ENCODE data around the gene MYOZ2. TPM values are rescaled to one million over a fixed set of nuclear protein-coding genes. Genes with fewer than 3 reads are reported as not detected.
"Not testable (repeated sequence)": the region's sequence is repeated elsewhere in the genome, so short reads cannot be mapped to it uniquely, and the experiment has no call there.

Gene MYOZ2
- total and polyA plus RNA-seq, 3 experiments from 2014 or later, result not detected

GRCh38 chr4:119151161-119151560, 15.5 kb downstream of the MYOZ2 start:
- no peaks in the 10 kb centered on the region for H3K4me1 Mint-ChIP-seq
- H3K27ac Mint-ChIP-seq, result no peak overlapping the region
- no peak overlapping the region for H3K27ac ChIP-seq (ENCODE audit: low read depth, low read length)
- H3K36me3 ChIP-seq (ENCODE audit: insufficient read depth, low read length), result no peaks in the 10 kb centered on the region
- H3K4me3 Mint-ChIP-seq, result no peak overlapping the region
- POLR2A ChIA-PET, result no interaction called here
- CTCF ChIA-PET, result no interaction called here
- no peak overlapping the region for H3K4me3 ChIP-seq (ENCODE audit: low read length)
- H3K4me1 ChIP-seq (ENCODE audit: insufficient read depth, low read length), result no peaks in the 10 kb centered on the region
- DNase-seq, result no peak
- H3K36me3 Mint-ChIP-seq, result peaks cover 0 to 4% (median 0%) of the 10 kb centered on the region in 3 donors
- peaks cover 0 to 2% (median 0%) of the 10 kb centered on the region in 5 donors for H3K9me3 Mint-ChIP-seq
- H3K27me3 Mint-ChIP-seq, result peaks cover 5 to 38% of the 10 kb centered on the region in 2 donors
- H3K9me3 ChIP-seq (ENCODE audit: low read length), result no peaks in the 10 kb centered on the region
- H3K27me3 ChIP-seq (ENCODE audit: insufficient read depth, low read length, poor library complexity, severe bottlenecking), result no peaks in the 10 kb centered on the region

GRCh38 chr4:119152741-119153140, 17.1 kb downstream of the MYOZ2 start:
- POLR2A ChIA-PET, result no interaction called here
- H3K27ac ChIP-seq (ENCODE audit: low read depth, low read length), result no peak overlapping the region
- no peaks in the 10 kb centered on the region for H3K9me3 ChIP-seq (ENCODE audit: low read length)
- no peaks in the 10 kb centered on the region for H3K36me3 ChIP-seq (ENCODE audit: insufficient read depth, low read length)
- Mint-ChIP-seq H3K4me1 (no peaks in the 10 kb centered on the region), H3K27me3 (peaks cover 5 to 39% of the 10 kb centered on the region in 2 donors), H3K27ac (no peak overlapping the region), H3K9me3 (peaks cover 0 to 2% (median 0%) of the 10 kb centered on the region in 5 donors), H3K4me3 (no peak overlapping the region), H3K36me3 (peaks cover 0 to 4% (median 0%) of the 10 kb centered on the region in 3 donors)
- no peaks in the 10 kb centered on the region for H3K27me3 ChIP-seq (ENCODE audit: insufficient read depth, low read length, poor library complexity, severe bottlenecking)
- CTCF ChIA-PET, result no interaction called here
- H3K4me3 ChIP-seq (ENCODE audit: low read length), result no peak overlapping the region
- no peaks in the 10 kb centered on the region for H3K4me1 ChIP-seq (ENCODE audit: insufficient read depth, low read length)
- no peak for DNase-seq

GRCh38 chr4:119162174-119162573, 26.5 kb downstream of the MYOZ2 start:
- no peak for DNase-seq
- no peak overlapping the region for H3K4me3 Mint-ChIP-seq
- Histone ChIP-seq H3K27me3 (ENCODE audit: insufficient read depth, low read length, poor library complexity, severe bottlenecking) (no peaks in the 10 kb centered on the region), H3K4me3 (ENCODE audit: low read length) (no peak overlapping the region), H3K36me3 (ENCODE audit: insufficient read depth, low read length) (no peaks in the 10 kb centered on the region), H3K4me1 (ENCODE audit: insufficient read depth, low read length) (no peaks in the 10 kb centered on the region), H3K9me3 (ENCODE audit: low read length) (no peaks in the 10 kb centered on the region), H3K27ac (ENCODE audit: low read depth, low read length) (no peak overlapping the region)
- no peaks in the 10 kb centered on the region for H3K9me3 Mint-ChIP-seq
- H3K27ac Mint-ChIP-seq, result peak overlapping the region in 1 of 8 donors; percentile 82
- POLR2A ChIA-PET, result no interaction called here
- H3K4me1 Mint-ChIP-seq, result no peaks in the 10 kb centered on the region
- H3K36me3 Mint-ChIP-seq, result no peaks in the 10 kb centered on the region
- peaks cover 3 to 7% of the 10 kb centered on the region in 2 donors for H3K27me3 Mint-ChIP-seq
- CTCF ChIA-PET, result no interaction called here

GRCh38 chr4:119165767-119166166, 30.1 kb downstream of the MYOZ2 start:
- ChIA-PET CTCF (no interaction called here), POLR2A (no interaction called here)
- Histone ChIP-seq H3K27me3 (ENCODE audit: insufficient read depth, low read length, poor library complexity, severe bottlenecking) (no peaks in the 10 kb centered on the region), H3K36me3 (ENCODE audit: insufficient read depth, low read length) (no peaks in the 10 kb centered on the region), H3K4me1 (ENCODE audit: insufficient read depth, low read length) (no peaks in the 10 kb centered on the region), H3K9me3 (ENCODE audit: low read length) (no peaks in the 10 kb centered on the region), H3K27ac (ENCODE audit: low read depth, low read length) (no peak overlapping the region), H3K4me3 (ENCODE audit: low read length) (no peak overlapping the region)
- no peaks in the 10 kb centered on the region for H3K9me3 Mint-ChIP-seq
- peaks cover 3 to 7% of the 10 kb centered on the region in 2 donors for H3K27me3 Mint-ChIP-seq
- no peaks in the 10 kb centered on the region for H3K4me1 Mint-ChIP-seq
- DNase-seq, result no peak
- no peak overlapping the region for H3K4me3 Mint-ChIP-seq
- no peak overlapping the region for H3K27ac Mint-ChIP-seq
- H3K36me3 Mint-ChIP-seq, result no peaks in the 10 kb centered on the region

- Histone ChIP-seq H3K9me3 (ENCODE audit: low read length) (no peaks in the 10 kb centered on the region), H3K27me3 (ENCODE audit: insufficient read depth, low read length, poor library complexity, severe bottlenecking) (no peaks in the 10 kb centered on the region), H3K4me1 (ENCODE audit: insufficient read depth, low read length) (no peaks in the 10 kb centered on the region), H3K36me3 (ENCODE audit: insufficient read depth, low read length) (no peaks in the 10 kb centered on the region), H3K4me3 (ENCODE audit: low read length) (no peak overlapping the region), H3K27ac (ENCODE audit: low read depth, low read length) (no peak overlapping the region)
- no peaks in the 10 kb centered on the region for H3K4me1 Mint-ChIP-seq
- H3K27ac Mint-ChIP-seq, result no peak overlapping the region
- ChIA-PET POLR2A (no interaction called here), CTCF (no interaction called here)
- no peaks in the 10 kb centered on the region for H3K36me3 Mint-ChIP-seq
- H3K27me3 Mint-ChIP-seq, result peaks cover 0 to 2% of the 10 kb centered on the region in 2 donors
- no peaks in the 10 kb centered on the region for H3K9me3 Mint-ChIP-seq
- H3K4me3 Mint-ChIP-seq, result no peak overlapping the region
- DNase-seq, result no peak
These were observed 34.6 kb downstream of the MYOZ2 start for GRCh38 chr4:119170195-119170594.

GRCh38 chr4:119172223-119172622, 36.6 kb downstream of the MYOZ2 start:
- no peak for DNase-seq

GRCh38 chr4:119173729-119174361, 38.2 kb downstream of the MYOZ2 start:
- H3K9me3 Mint-ChIP-seq; H3K9me3 ChIP-seq (ENCODE audit: low read length); H3K4me1 ChIP-seq (ENCODE audit: insufficient read depth, low read length); H3K27ac ChIP-seq (ENCODE audit: low read depth, low read length); H3K27ac Mint-ChIP-seq; DNase-seq; H3K4me3 Mint-ChIP-seq; H3K36me3 Mint-ChIP-seq; H3K36me3 ChIP-seq (ENCODE audit: insufficient read depth, low read length); H3K27me3 ChIP-seq (ENCODE audit: insufficient read depth, low read length, poor library complexity, severe bottlenecking); H3K4me1 Mint-ChIP-seq; H3K27me3 Mint-ChIP-seq; H3K4me3 ChIP-seq (ENCODE audit: low read length); CTCF ChIA-PET; POLR2A ChIA-PET: not testable (repeated sequence)

More at GRCh38 chr4:119172223-119172622, 36.6 kb downstream of the MYOZ2 start:
- Histone ChIP-seq H3K27ac (ENCODE audit: low read depth, low read length) (no peak overlapping the region), H3K4me3 (ENCODE audit: low read length) (no peak overlapping the region), H3K4me1 (ENCODE audit: insufficient read depth, low read length) (no peaks in the 10 kb centered on the region), H3K36me3 (ENCODE audit: insufficient read depth, low read length) (no peaks in the 10 kb centered on the region), H3K9me3 (ENCODE audit: low read length) (no peaks in the 10 kb centered on the region), H3K27me3 (ENCODE audit: insufficient read depth, low read length, poor library complexity, severe bottlenecking) (no peaks in the 10 kb centered on the region)
- Mint-ChIP-seq H3K36me3 (no peaks in the 10 kb centered on the region), H3K9me3 (no peaks in the 10 kb centered on the region), H3K27ac (no peak overlapping the region), H3K4me1 (no peaks in the 10 kb centered on the region), H3K4me3 (no peak overlapping the region), H3K27me3 (peaks cover 2 to 3% of the 10 kb centered on the region in 2 donors)
- CTCF ChIA-PET, result no interaction called here
- POLR2A ChIA-PET, result no interaction called here

- H3K27ac Mint-ChIP-seq, result no peak overlapping the region
- H3K9me3 Mint-ChIP-seq, result no peaks in the 10 kb centered on the region
- no peaks in the 10 kb centered on the region for H3K4me1 ChIP-seq (ENCODE audit: insufficient read depth, low read length)
- no peaks in the 10 kb centered on the region for H3K36me3 ChIP-seq (ENCODE audit: insufficient read depth, low read length)
- no peak overlapping the region for H3K27ac ChIP-seq (ENCODE audit: low read depth, low read length)
- DNase-seq, result no peak
- no peaks in the 10 kb centered on the region for H3K36me3 Mint-ChIP-seq
- POLR2A ChIA-PET, result no interaction called here
- no peaks in the 10 kb centered on the region for H3K9me3 ChIP-seq (ENCODE audit: low read length)
- peaks cover 10 to 13% of the 10 kb centered on the region in 2 donors for H3K27me3 Mint-ChIP-seq
- H3K4me3 Mint-ChIP-seq, result no peak overlapping the region
- CTCF ChIA-PET, result no interaction called here
- H3K27me3 ChIP-seq (ENCODE audit: insufficient read depth, low read length, poor library complexity, severe bottlenecking), result no peaks in the 10 kb centered on the region
- no peak overlapping the region for H3K4me3 ChIP-seq (ENCODE audit: low read length)
- H3K4me1 Mint-ChIP-seq, result no peaks in the 10 kb centered on the region
These were observed 43.4 kb downstream of the MYOZ2 start for GRCh38 chr4:119179011-119179410.
